Smooth muscle cell (in vitro differentiated cells): ENCODE measurements around the gene KLHL26. TPM values are rescaled to one million over a fixed set of nuclear protein-coding genes. Genes with fewer than 3 reads are reported as not detected.

Source experiments
- DNase-seq: peaks from one replicate; lab custom pipeline; 2025; ENCODE audit not compliant: unreplicated experiment; lab: John Stamatoyannopoulos, UW
- H2AFZ ChIP-seq: fragments of 200-600 bp; sonication (generic); 2 replicates; pipeline ENCODE4 v1.6.0; 2016; ENCODE audit warnings: antibody characterized with exemption, low read depth, mild to moderate bottlenecking
- H3F3A ChIP-seq: fragments of 200-600 bp; sonication (generic); 2 replicates; pipeline ENCODE4 v1.6.0; 2017; ENCODE audit warnings: antibody characterized with exemption, low read depth
- H3K27ac ChIP-seq: fragments of 200-600 bp; sonication (generic); 2 replicates; pipeline ENCODE4 v1.5.1; 2016; ENCODE audit warnings: low read depth, mild to moderate bottlenecking
- H3K27me3 ChIP-seq: fragments of 200-600 bp; sonication (generic); 2 replicates; pipeline ENCODE4 v1.6.1; 2016; ENCODE audit warnings: low read depth, mild to moderate bottlenecking
- H3K36me3 ChIP-seq: fragments of 200-600 bp; sonication (generic); 2 replicates; pipeline ENCODE4 v1.5.1; 2016; ENCODE audit warnings: low read depth
- H3K4me1 ChIP-seq: fragments of 200-600 bp; sonication (generic); 2 replicates; pipeline ENCODE4 v1.5.1; 2016; ENCODE audit warnings: low read depth
- H3K4me2 ChIP-seq: fragments of 200-600 bp; sonication (generic); 2 replicates; pipeline ENCODE4 v1.6.0; 2016; ENCODE audit warnings: mild to moderate bottlenecking
- H3K4me3 ChIP-seq: fragments of 200-600 bp; sonication (generic); 2 replicates; pipeline ENCODE4 v1.5.1; 2016; ENCODE audit warnings: mild to moderate bottlenecking
- H3K79me2 ChIP-seq: fragments of 200-600 bp; sonication (generic); 2 replicates; pipeline ENCODE4 v1.6.0; 2016; ENCODE audit warnings: low read depth, mild to moderate bottlenecking
- H3K9ac ChIP-seq: fragments of 200-600 bp; sonication (generic); 2 replicates; pipeline ENCODE4 v1.6.0; 2016; ENCODE audit warnings: low read depth
- H3K9me3 ChIP-seq: fragments of 200-600 bp; sonication (generic); replicated peaks from 2 replicates; pipeline ENCODE4 v1.5.1; 2016; ENCODE audit warnings: low read depth
- H4K20me1 ChIP-seq: fragments of 200-600 bp; sonication (generic); 2 replicates; pipeline ENCODE4 v1.6.0; 2016; ENCODE audit warnings: low read depth
- CTCF ChIP-seq: fragments of 200-600 bp; sonication (generic); IDR thresholded peaks from 2 replicates; pipeline ENCODE4 v1.5.1; 2017; ENCODE audit warnings: borderline replicate concordance, mild to moderate bottlenecking, antibody characterized with exemption; ENCODE audit not compliant: insufficient read depth, poor library complexity, severe bottlenecking
- WGBS: methylation state at CpG from one replicate; pipeline ENCODE4 v1.1.7; 2016; ENCODE audit warnings: low lambda C conversion rate; 5-methylcytosine and 5-hydroxymethylcytosine counted together
- polyA plus RNA-seq: library from polyadenylated mRNA; unstranded; fragments of >200 nt; fragmentation: Nextera tagmentation; extraction: Ambion mirVana; gene quantifications from 2 replicates; pipeline ENCODE4 v1.2.1, GENCODE V29; 2016
- small RNA-seq: library from RNA; depleted of rRNA; stranded (forward); fragments of <200 nt; gene quantifications from one replicate; pipeline ENCODE3, GENCODE V24; 2014
- total RNA-seq: library from RNA; depleted of rRNA; stranded (reverse); fragments of >200 nt; gene quantifications from 2 replicates; pipeline ENCODE4 v1.2.3, GENCODE V29; 2014

KLHL26 gene
- total and polyA plus RNA-seq, 2 experiments from 2014 or later: 3.9 to 7.6 TPM

- Histone ChIP-seq H3K9ac (no peak overlapping the region), H2AFZ (no peak overlapping the region), H3F3A (no peaks in the 10 kb centered on the region), H3K4me1 (no peaks in the 10 kb centered on the region), H3K9me3 (no peaks in the 10 kb centered on the region), H3K79me2 (peaks cover 10% of the 10 kb centered on the region), H3K27me3 (no peaks in the 10 kb centered on the region), H3K4me3 (no peak overlapping the region), H3K36me3 (no peaks in the 10 kb centered on the region), H3K27ac (no peak overlapping the region), H4K20me1 (peaks cover 66% of the 10 kb centered on the region), H3K4me2 (no peak overlapping the region)
- no peak for TF ChIP-seq CTCF
- whole genome bisulfite sequencing: 83% methylated on average over 5 of the region's 5 CpGs
- DNase-seq: no peak
Observed at GRCh38 chr19:18718015-18718526, 81.2 kb downstream of the KLHL26 start.

- no peak overlapping the region for H3K4me2 ChIP-seq
- DNase-seq: no peak
- no peaks in the 10 kb centered on the region for H3K27me3 ChIP-seq
- H3K4me3 ChIP-seq: no peak overlapping the region
- no peaks in the 10 kb centered on the region for H3K36me3 ChIP-seq
- H3K27ac ChIP-seq: no peak overlapping the region
- H4K20me1 ChIP-seq: peaks cover 64% of the 10 kb centered on the region
- no peaks in the 10 kb centered on the region for H3K9me3 ChIP-seq
- no peak for TF ChIP-seq CTCF
- H3K9ac ChIP-seq: no peak overlapping the region
- 88% methylated on average over 16 of the region's 16 CpGs for WGBS
- peaks cover 10% of the 10 kb centered on the region for H3K79me2 ChIP-seq
- H2AFZ ChIP-seq: no peak overlapping the region
- no peaks in the 10 kb centered on the region for H3K4me1 ChIP-seq
- H3F3A ChIP-seq: no peaks in the 10 kb centered on the region
Observed at GRCh38 chr19:18718846-18719458, 82.1 kb downstream of the KLHL26 start.

- no peaks in the 10 kb centered on the region for H3K9me3 ChIP-seq
- 95% methylated on average over 25 of the region's 25 CpGs for WGBS
- H3K27me3 ChIP-seq: no peaks in the 10 kb centered on the region
- H4K20me1 ChIP-seq: peaks cover 65% of the 10 kb centered on the region
- no peak overlapping the region for H2AFZ ChIP-seq
- no peak overlapping the region for H3K27ac ChIP-seq
- no peak overlapping the region for H3K9ac ChIP-seq
- no peaks in the 10 kb centered on the region for H3K36me3 ChIP-seq
- H3K4me3 ChIP-seq: no peak overlapping the region
- peaks cover 9% of the 10 kb centered on the region for H3K79me2 ChIP-seq
- H3F3A ChIP-seq: no peaks in the 10 kb centered on the region
- DNase-seq: no peak
- H3K4me1 ChIP-seq: no peaks in the 10 kb centered on the region
- no peak overlapping the region for H3K4me2 ChIP-seq
- TF ChIP-seq CTCF: no peak
Observed at GRCh38 chr19:18719541-18719940, 82.7 kb downstream of the KLHL26 start.

Small RNAs within 50 kb of the gene (small RNA-seq; reads per million reads assigned to genes)
- gene RN7SL155P: not detected

Other genes starting within 250 kb of the KLHL26 start
- 0.67 TPM in 1 of 2 replicates, not detected in the other for gene LRRC25, start 239.4 kb upstream of the KLHL26 start, total RNA-seq
- 0.34 TPM in 1 of 2 replicates, not detected in the other for gene LRRC25, start 239.4 kb upstream of the KLHL26 start, polyA plus RNA-seq
- gene SSBP4, start 217.6 kb upstream of the KLHL26 start, total RNA-seq: 36.0 and 44.1 TPM in 2 replicates
- gene SSBP4, start 217.6 kb upstream of the KLHL26 start, polyA plus RNA-seq: 124 and 133 TPM in 2 replicates
- 16.4 and 60.1 TPM in 2 replicates for gene ISYNA1, start 198.9 kb upstream of the KLHL26 start, total RNA-seq
- gene ISYNA1, start 198.9 kb upstream of the KLHL26 start, polyA plus RNA-seq: 56.9 and 89.5 TPM in 2 replicates
- gene ELL, start 115.0 kb upstream of the KLHL26 start, total RNA-seq: 10.5 and 12.8 TPM in 2 replicates
- gene ELL, start 115.0 kb upstream of the KLHL26 start, polyA plus RNA-seq: 15.2 and 31.7 TPM in 2 replicates
- 143 and 161 TPM in 2 replicates for gene FKBP8, start 93.5 kb upstream of the KLHL26 start, total RNA-seq
- gene FKBP8, start 93.5 kb upstream of the KLHL26 start, polyA plus RNA-seq: 340 and 358 TPM in 2 replicates
- 75.4 and 104 TPM in 2 replicates for gene KXD1, start 79.2 kb upstream of the KLHL26 start, total RNA-seq
- 134 and 141 TPM in 2 replicates for gene KXD1, start 79.2 kb upstream of the KLHL26 start, polyA plus RNA-seq
- gene UBA52, start 65.2 kb upstream of the KLHL26 start, total RNA-seq: 991 and 1,086 TPM in 2 replicates
- gene UBA52, start 65.2 kb upstream of the KLHL26 start, polyA plus RNA-seq: 752 and 759 TPM in 2 replicates
- gene REX1BD, start 48.2 kb upstream of the KLHL26 start, total RNA-seq: 69.6 and 81.5 TPM in 2 replicates
- gene REX1BD, start 48.2 kb upstream of the KLHL26 start, polyA plus RNA-seq: 117 and 141 TPM in 2 replicates
- gene CRLF1, start 30.2 kb upstream of the KLHL26 start, total RNA-seq: 196 and 221 TPM in 2 replicates
- 715 and 1,048 TPM in 2 replicates for gene CRLF1, start 30.2 kb upstream of the KLHL26 start, polyA plus RNA-seq
- gene TMEM59L, start 24.2 kb upstream of the KLHL26 start, total RNA-seq: 4.4 and 5.0 TPM in 2 replicates
- 31.7 and 42.0 TPM in 2 replicates for gene TMEM59L, start 24.2 kb upstream of the KLHL26 start, polyA plus RNA-seq
- gene CRTC1, start 46.7 kb downstream of the KLHL26 start, total RNA-seq: 1.0 and 1.6 TPM in 2 replicates
- gene CRTC1, start 46.7 kb downstream of the KLHL26 start, polyA plus RNA-seq: 3.1 and 3.5 TPM in 2 replicates
- 196 and 236 TPM in 2 replicates for gene COMP, start 154.3 kb downstream of the KLHL26 start, total RNA-seq
- gene COMP, start 154.3 kb downstream of the KLHL26 start, polyA plus RNA-seq: 627 and 901 TPM in 2 replicates
- 16.2 and 37.8 TPM in 2 replicates for gene UPF1, start 194.9 kb downstream of the KLHL26 start, total RNA-seq
- gene UPF1, start 194.9 kb downstream of the KLHL26 start, polyA plus RNA-seq: 25.4 and 30.3 TPM in 2 replicates